Measurements from ENCODE around the gene KSR1.

GRCh38 chr17:27541301-27542023 lies 85.2 kb downstream of the KSR1 start:
- TF ChIP-seq CTCF (IDR thresholded peaks at IDR 0.05), result no peak
- TF ChIP-seq POLR2AphosphoS5 (IDR thresholded peaks at IDR 0.05), result no peak
